ENCODE results near the gene C16orf87. TPM values are rescaled to one million over a fixed set of nuclear protein-coding genes. Genes with fewer than 3 reads are reported as not detected.
"Not testable (repeated sequence)": the region's sequence is repeated elsewhere in the genome, so short reads cannot be mapped to it uniquely, and the experiment has no call there.

Gene C16orf87
- total RNA-seq, 1 donor from 2014 or later: 25.0 TPM

- H2AFZ ChIP-seq (ENCODE audit: low read depth, low read length): no peak overlapping the region
- no peaks in the 10 kb centered on the region for H3K27me3 ChIP-seq (ENCODE audit: insufficient read depth, low read length)
- peaks cover 6% of the 10 kb centered on the region for H3K4me1 ChIP-seq (ENCODE audit: insufficient read depth, low read length)
- H4K20me1 ChIP-seq (ENCODE audit: insufficient read depth, low read length): no peaks in the 10 kb centered on the region
- H3K27ac ChIP-seq (ENCODE audit: low read depth, low read length): no peak overlapping the region
- H3K27ac Mint-ChIP-seq (ENCODE audit: unreplicated experiment): no peak overlapping the region
- no peak overlapping the region for H3K9ac ChIP-seq (ENCODE audit: low read length)
- no peak overlapping the region for H3K4me2 ChIP-seq (ENCODE audit: low read length)
- no peaks in the 10 kb centered on the region for H3K36me3 ChIP-seq (ENCODE audit: insufficient read depth, low read length)
- TF ChIP-seq CTCF (IDR thresholded peaks at IDR 0.05; ENCODE audit: insufficient read depth, low read depth, low read length) (no peak), EZH2 (IDR thresholded peaks at IDR 0.05; ENCODE audit: insufficient read depth, low read length) (no peak)
- H3K4me3 Mint-ChIP-seq (ENCODE audit: unreplicated experiment): no peak overlapping the region
- H3K4me3 ChIP-seq (ENCODE audit: insufficient read depth, low read depth, low read length): no peak overlapping the region
- H3K4me1 Mint-ChIP-seq (ENCODE audit: low read depth, unreplicated experiment): peaks cover 8% of the 10 kb centered on the region
- FAIRE-seq (no peak), DNase-seq (ENCODE audit: low read depth) (no peak)
- no peaks in the 10 kb centered on the region for H3K27me3 Mint-ChIP-seq (ENCODE audit: low read depth, unreplicated experiment)
- no peaks in the 10 kb centered on the region for H3K9me3 ChIP-seq (ENCODE audit: insufficient read depth, low read depth, low read length)
- H3K36me3 Mint-ChIP-seq (ENCODE audit: low read depth, unreplicated experiment): peaks cover 1% of the 10 kb centered on the region
- peaks cover 10% of the 10 kb centered on the region for H3K9me3 Mint-ChIP-seq (ENCODE audit: unreplicated experiment)
- H3K79me2 ChIP-seq (ENCODE audit: insufficient read depth, low read length): no peaks in the 10 kb centered on the region
Observed at GRCh38 chr16:46787909-46788308, 43.1 kb downstream of the C16orf87 start.

GRCh38 chr16:46785076-46785845 is 45.7 kb downstream of the C16orf87 start:
- H2AFZ ChIP-seq (ENCODE audit: low read depth, low read length): no peak overlapping the region
- peaks cover 6% of the 10 kb centered on the region for H3K9me3 Mint-ChIP-seq (ENCODE audit: unreplicated experiment)
- no peak overlapping the region for H3K27ac Mint-ChIP-seq (ENCODE audit: unreplicated experiment)
- no peak overlapping the region for H3K27ac ChIP-seq (ENCODE audit: low read depth, low read length)
- no peaks in the 10 kb centered on the region for H3K27me3 ChIP-seq (ENCODE audit: insufficient read depth, low read length)
- no peaks in the 10 kb centered on the region for H3K9me3 ChIP-seq (ENCODE audit: insufficient read depth, low read depth, low read length)
- FAIRE-seq: no peak
- H3K4me3 Mint-ChIP-seq (ENCODE audit: unreplicated experiment): no peak overlapping the region
- TF ChIP-seq EZH2 (IDR thresholded peaks at IDR 0.05; ENCODE audit: insufficient read depth, low read length) (no peak), CTCF (IDR thresholded peaks at IDR 0.05; ENCODE audit: insufficient read depth, low read depth, low read length) (no peak)
- H3K4me1 Mint-ChIP-seq (ENCODE audit: low read depth, unreplicated experiment): peaks cover 8% of the 10 kb centered on the region
- H4K20me1 ChIP-seq (ENCODE audit: insufficient read depth, low read length): no peaks in the 10 kb centered on the region
- H3K4me1 ChIP-seq (ENCODE audit: insufficient read depth, low read length): peaks cover 2% of the 10 kb centered on the region
- no peaks in the 10 kb centered on the region for H3K79me2 ChIP-seq (ENCODE audit: insufficient read depth, low read length)
- H3K4me2 ChIP-seq (ENCODE audit: low read length): no peak overlapping the region
- H3K36me3 ChIP-seq (ENCODE audit: insufficient read depth, low read length): no peaks in the 10 kb centered on the region
- H3K36me3 Mint-ChIP-seq (ENCODE audit: low read depth, unreplicated experiment): no peaks in the 10 kb centered on the region
- H3K4me3 ChIP-seq (ENCODE audit: insufficient read depth, low read depth, low read length): no peak overlapping the region
- H3K27me3 Mint-ChIP-seq (ENCODE audit: low read depth, unreplicated experiment): no peaks in the 10 kb centered on the region
- no peak for DNase-seq (ENCODE audit: low read depth)
- H3K9ac ChIP-seq (ENCODE audit: low read length): no peak overlapping the region

GRCh38 chr16:46784569-46784968 is 46.4 kb downstream of the C16orf87 start:
- H3K27ac ChIP-seq (ENCODE audit: low read depth, low read length); H3K27me3 ChIP-seq (ENCODE audit: insufficient read depth, low read length); H3K9me3 ChIP-seq (ENCODE audit: insufficient read depth, low read depth, low read length); H3K4me1 ChIP-seq (ENCODE audit: insufficient read depth, low read length); H3K4me3 ChIP-seq (ENCODE audit: insufficient read depth, low read depth, low read length); H3K36me3 ChIP-seq (ENCODE audit: insufficient read depth, low read length); H3K27me3 Mint-ChIP-seq (ENCODE audit: low read depth, unreplicated experiment); H3K4me2 ChIP-seq (ENCODE audit: low read length); H3K79me2 ChIP-seq (ENCODE audit: insufficient read depth, low read length); H3K4me1 Mint-ChIP-seq (ENCODE audit: low read depth, unreplicated experiment); H4K20me1 ChIP-seq (ENCODE audit: insufficient read depth, low read length); H2AFZ ChIP-seq (ENCODE audit: low read depth, low read length); DNase-seq (ENCODE audit: low read depth); H3K27ac Mint-ChIP-seq (ENCODE audit: unreplicated experiment); H3K36me3 Mint-ChIP-seq (ENCODE audit: low read depth, unreplicated experiment); H3K4me3 Mint-ChIP-seq (ENCODE audit: unreplicated experiment); FAIRE-seq; H3K9ac ChIP-seq (ENCODE audit: low read length); H3K9me3 Mint-ChIP-seq (ENCODE audit: unreplicated experiment): not testable (repeated sequence)

All from astrocyte (in vitro differentiated cells and primary cell).